T-helper 1 cell treated with Interleukin-12 subunit alpha and Interleukin-12 subunit beta and Interleukin-4 antibody, amounts not matched to agents 30 ng/mL and 1 ng/mL, for 36 hours (primary cell): Measurements from ENCODE around the gene CLDN8. TPM values are rescaled to one million over a fixed set of nuclear protein-coding genes. Genes with fewer than 3 reads are reported as not detected.

Source experiments
- intact Hi-C: fragments of 100-400 bp; cut with micrococcal nuclease; formaldehyde crosslinking; loops from one replicate; pipeline ENCODE4 v1.15.1; 2024
- total RNA-seq: library from RNA; stranded (reverse); gene quantifications from 2 replicates; pipeline ENCODE4 v1.2.3, GENCODE V29; 2022

Gene CLDN8
- not detected in 2 replicates for total RNA-seq

DNA sequence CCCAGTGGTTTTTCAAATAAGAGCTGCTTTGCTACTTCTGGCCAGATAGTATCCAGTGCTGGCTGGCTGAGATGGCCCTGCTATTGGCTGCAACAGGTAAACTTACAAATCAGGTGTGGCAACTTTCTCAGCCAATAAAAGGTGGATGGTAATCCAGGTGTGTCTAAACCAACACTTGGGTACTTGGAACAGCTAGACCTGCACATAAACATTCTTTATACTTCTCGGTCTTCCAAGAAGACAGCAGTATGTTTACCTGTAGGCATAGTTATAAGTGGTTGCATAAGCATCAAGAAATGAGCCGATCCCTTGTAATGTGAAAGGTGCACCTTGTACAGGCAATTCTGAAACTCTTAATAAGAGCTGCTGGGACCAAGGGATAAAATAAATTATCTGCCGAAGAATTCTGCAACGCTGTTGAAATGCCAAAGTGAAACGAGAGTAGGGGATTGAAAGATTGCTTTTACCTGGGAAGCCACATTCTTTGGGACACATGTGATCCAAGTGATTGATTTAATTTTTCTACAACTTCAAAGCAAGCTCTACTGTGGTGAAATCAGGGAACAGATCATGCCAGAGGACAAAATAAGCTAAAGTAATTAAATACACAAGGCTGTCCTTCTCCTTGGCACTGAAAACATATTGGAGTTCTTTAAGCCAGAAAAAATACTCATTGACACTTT, at the start of gene CLDN8:
Gene CLDN8 (minus strand): TSS at position 57 of the 683 bp plus-strand sequence. CDS start 172 bp downstream, outside the sequence.
- intact Hi-C loops, result no loop called here

GRCh38 chr21:30257773-30258172, 41.9 kb upstream of the CLDN8 start:
- intact Hi-C loops, result no loop called here

- intact Hi-C loops, result no loop called here
Measured at GRCh38 chr21:30256100-30256499, 40.2 kb upstream of the CLDN8 start.

- intact Hi-C loops, result no loop called here
Measured at GRCh38 chr21:30255679-30256078, 39.8 kb upstream of the CLDN8 start.

- intact Hi-C loops, result no loop called here
Measured at GRCh38 chr21:30251781-30252180, 35.9 kb upstream of the CLDN8 start.

DNA sequence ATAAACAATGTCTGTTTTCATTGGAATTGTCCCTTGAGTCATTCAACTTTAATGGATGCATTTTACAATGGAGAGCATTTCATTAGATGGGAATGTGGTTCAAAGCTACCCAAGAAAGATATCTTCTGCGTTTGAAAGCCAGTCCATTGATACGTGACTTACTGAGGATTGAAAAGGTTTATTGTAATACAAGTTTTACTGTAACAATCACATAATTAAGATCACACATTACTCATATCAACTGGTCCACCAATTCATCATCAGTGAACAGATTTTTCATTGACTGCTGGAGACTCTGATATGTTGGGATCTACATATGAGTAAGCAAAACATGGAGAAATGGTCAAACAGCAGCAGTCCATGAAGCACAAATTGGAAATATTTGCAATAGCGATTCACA, 34.0 kb upstream of the CLDN8 start:
- intact Hi-C loops, result no loop called here

GRCh38 chr21:30248844-30249243, 32.9 kb upstream of the CLDN8 start:
- intact Hi-C loops, result no loop called here

GRCh38 chr21:30245061-30245460, 29.2 kb upstream of the CLDN8 start:
- intact Hi-C loops, result no loop called here

DNA sequence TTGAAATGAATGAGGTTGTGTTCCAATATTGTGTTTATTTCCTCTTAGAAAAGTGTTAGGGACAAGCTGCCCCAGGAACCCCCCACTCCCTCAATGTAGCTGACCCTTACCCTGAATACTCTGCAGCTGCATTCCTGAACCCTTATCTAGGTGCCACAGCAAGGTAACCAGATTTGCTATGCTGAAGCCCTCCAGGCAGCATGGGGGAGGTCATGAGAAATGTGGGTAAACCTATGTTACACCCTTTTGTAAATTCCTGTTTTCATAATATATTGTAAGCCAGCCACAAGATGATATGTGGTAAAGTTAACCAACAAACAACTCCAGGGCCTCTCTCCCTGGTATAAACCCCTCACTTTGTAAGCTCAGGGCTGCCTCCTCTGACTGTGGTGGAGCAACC, 27.8 kb upstream of the CLDN8 start:
- intact Hi-C loops, result no loop called here

GRCh38 chr21:30240661-30241060, 24.8 kb upstream of the CLDN8 start:
- intact Hi-C loops, result no loop called here

DNA sequence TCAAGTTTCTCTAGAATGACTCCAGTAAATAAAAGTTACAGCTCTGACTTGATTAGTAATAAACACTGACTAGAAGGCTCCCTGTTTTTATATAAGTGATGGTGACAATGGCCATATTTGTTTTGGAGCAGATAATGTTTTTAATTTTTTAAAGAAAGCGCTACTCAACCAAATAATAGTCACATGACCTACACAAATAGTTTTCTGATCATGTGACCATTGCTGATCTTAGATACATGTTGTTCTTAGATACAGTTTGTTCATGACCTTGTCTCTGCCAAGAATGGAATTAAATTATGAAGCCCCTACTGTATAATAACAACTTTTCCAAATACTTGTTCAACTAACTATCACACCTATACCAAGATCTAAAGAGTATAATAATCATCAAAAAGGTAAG, 22.3 kb upstream of the CLDN8 start:
- intact Hi-C loops, result no loop called here

- intact Hi-C loops, result no loop called here
Measured at GRCh38 chr21:30234643-30235042, 18.7 kb upstream of the CLDN8 start.

- intact Hi-C loops, result no loop called here
Measured at GRCh38 chr21:30234050-30234449, 18.2 kb upstream of the CLDN8 start.

DNA sequence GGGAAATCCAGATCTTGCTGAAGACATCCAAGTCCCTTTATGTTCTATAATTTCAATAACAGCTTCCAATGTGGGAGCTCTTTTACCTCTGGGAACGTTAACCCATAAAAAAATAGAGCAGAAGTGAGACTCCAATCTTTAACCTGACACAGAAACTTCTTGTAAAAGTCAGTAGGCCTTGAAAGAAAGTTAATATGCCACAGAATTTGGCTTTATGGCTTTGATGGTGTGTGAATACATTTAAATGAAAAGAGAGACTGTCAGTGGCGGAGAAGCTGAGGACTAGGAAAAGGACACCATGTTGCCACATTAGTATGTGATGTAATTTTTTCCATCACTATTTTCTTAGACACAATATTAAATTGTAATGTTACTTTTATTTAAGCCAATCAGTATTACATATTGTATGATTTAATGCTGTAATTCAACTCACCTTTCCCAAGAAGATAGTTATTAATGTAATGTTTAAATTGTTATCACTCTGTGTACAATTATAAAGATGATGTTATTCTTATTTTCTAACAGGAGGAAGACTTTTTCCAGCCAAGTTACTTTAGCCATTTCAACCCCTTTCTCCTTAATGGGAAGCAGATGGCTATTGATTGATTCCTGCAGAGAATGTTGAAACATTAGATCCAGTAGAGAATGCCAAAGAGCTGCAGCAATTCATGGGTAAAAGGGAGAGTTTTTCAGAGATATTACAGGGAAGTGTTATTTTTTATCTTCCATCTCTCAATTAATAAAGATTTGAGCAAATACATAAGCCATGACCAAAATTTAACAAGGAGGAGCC, 17.5 kb upstream of the CLDN8 start:
- intact Hi-C loops, result no loop called here

DNA sequence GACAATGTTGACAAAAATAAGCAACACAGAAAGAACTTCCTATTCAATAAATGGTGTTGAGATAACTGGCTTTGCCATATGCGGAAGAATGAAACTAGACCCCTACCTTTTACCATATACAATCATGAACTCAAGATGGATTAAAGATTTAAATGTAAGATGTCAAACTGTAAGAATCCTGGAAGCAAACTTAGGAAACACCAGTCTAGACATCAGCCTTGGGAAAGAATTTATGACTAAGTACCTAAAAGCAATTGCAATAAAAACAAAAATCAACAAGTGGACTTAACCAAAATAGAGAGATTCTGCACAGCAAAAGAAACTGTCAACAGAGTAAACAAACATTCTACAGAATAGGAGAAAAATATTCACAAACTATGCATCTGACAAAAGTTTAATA, 16.1 kb upstream of the CLDN8 start:
- intact Hi-C loops, result no loop called here

DNA sequence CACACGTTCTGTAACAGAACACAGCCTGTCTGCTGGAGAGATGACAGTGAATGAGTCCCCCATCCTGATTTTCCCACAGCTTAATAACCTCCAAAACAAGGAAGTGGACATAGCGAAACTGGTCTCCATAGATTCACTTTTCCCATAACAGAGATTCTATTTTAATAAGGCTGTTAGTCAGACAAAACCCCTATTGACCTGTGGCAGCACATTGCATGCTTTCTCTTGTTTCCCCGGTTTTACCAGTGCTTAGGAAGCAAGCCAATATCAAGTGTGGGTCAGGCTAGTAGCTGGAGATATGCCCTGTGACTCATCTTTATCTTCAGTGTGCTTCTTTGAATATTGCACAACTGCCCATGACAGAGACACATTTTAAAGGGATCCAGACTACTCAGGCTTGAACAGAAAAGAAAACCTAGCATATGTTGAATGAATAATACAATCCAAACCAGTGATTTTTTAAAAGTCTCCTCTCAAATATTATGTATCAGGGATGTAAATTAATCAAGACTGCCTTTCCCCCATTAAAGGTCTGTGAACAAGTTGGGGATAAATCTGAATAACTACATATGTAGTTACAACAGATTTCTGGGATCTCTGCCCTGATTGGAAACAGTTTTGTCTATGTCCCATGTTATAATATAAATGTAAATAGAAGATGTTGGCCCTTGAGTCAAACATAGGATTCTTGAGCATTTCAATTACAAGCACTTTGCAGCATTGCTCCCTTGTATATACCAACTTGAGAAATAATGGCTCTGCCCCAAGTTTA, 11.9 kb upstream of the CLDN8 start:
- intact Hi-C loops, result no loop called here

DNA sequence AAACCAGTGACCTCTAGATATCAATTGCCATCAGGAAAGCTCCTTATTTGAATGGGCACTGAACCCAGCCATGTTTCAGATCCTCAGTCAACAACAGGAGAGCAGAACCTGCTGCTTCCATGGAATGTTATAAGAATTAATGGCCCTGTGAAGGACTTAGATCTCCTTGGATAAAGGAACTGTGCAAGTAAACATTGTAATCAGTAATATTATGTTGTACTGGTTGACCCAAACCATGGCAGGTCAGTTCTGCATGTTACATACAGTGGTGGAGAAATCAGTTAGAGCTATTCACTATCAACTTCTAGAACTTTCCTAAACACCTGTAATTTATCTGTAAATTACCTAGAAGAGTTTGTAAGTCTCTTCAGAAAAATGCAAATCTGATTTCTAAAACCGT, 11.2 kb upstream of the CLDN8 start:
- intact Hi-C loops, result no loop called here

DNA sequence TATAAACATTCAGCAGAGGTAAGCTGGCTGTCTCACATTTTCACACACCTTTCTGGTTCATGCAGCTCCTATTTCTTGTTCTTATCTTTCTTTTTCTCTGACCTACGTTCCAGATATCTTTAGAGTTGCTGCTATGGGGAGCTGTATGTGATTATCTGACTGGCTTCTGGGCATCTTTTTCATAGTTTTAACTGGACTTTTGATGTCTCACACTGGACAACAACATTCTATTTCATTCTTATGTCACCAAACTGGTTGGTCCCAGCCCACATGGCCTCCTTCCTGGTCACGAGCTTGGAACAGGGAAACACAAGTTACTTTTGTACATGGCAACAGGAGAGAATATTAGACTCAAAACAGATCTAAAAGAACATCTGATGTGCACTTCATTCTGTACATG, 7.7 kb upstream of the CLDN8 start:
- intact Hi-C loops, result no loop called here

GRCh38 chr21:30222724-30223123, 6.8 kb upstream of the CLDN8 start:
- intact Hi-C loops, result no loop called here

GRCh38 chr21:30211071-30211470, 4.8 kb downstream of the CLDN8 start:
- intact Hi-C loops, result no loop called here

DNA sequence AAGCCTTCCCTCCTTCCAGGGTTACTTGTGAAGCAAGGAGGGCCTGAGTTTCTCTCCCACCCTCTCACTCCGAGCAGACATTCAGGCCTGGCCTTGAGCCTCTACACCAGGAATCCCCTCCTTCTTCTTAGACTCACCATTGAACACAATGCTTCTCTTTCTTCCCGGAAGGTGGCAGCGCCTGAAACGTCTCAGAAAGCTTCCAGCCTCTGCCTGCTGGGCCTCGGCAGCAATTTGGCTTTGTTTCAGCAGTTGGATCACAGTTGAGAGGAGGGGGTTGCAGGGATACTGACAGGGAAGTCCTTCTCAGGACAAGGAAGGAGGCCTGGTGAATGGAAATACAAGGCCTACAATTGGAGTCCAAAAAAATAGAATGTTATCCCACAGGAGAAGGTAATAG, 6.3 kb downstream of the CLDN8 start:
- intact Hi-C loops, result no loop called here

GRCh38 chr21:30207252-30207579, 8.7 kb downstream of the CLDN8 start:
- intact Hi-C loops, result no loop called here
